Psoas muscle (tissue), 8 donors: ENCODE data around the gene TIMM44. TPM values are rescaled to one million over a fixed set of nuclear protein-coding genes. Genes with fewer than 3 reads are reported as not detected.

Source experiments
- ATAC-seq, 4 donors: fragments of 200-7000 bp; cut with Tn5 transposase; one replicate each; pipeline ENCODE4 v1.9.1; 2020; ENCODE audit warnings: moderate library complexity in 3 of 4, mild to moderate bottlenecking in 2 of 4
- DNase-seq, 2 donors: peaks; one replicate each; pipeline ENCODE4 v3.0.0-alpha.2; 2020
- H3K27ac ChIP-seq: fragments of 200-600 bp; one replicate; pipeline ENCODE4 v1.8.0; 2022
- H3K27me3 ChIP-seq, 3 donors: fragments of 200-600 bp in 1 of 3; one replicate each; pipeline versions ENCODE4 v1.6.1 to v1.8.0; 2013 to 2022; ENCODE audit warnings: low read length in 2 of 3, mild to moderate bottlenecking in 2 of 3, moderate library complexity in 1 of 3; ENCODE audit not compliant: insufficient read depth in 3 of 3
- H3K36me3 ChIP-seq, 2 donors: fragments of 200-600 bp in 1 of 2; one replicate each; pipeline versions ENCODE4 v1.6.1 to v1.8.0; 2013 to 2022; ENCODE audit warnings: low read depth in 1 of 2, mild to moderate bottlenecking in 1 of 2, moderate library complexity in 1 of 2; ENCODE audit not compliant: insufficient read depth in 1 of 2
- H3K4me1 ChIP-seq: fragments of 200-600 bp; one replicate; pipeline ENCODE4 v1.8.0; 2022
- H3K4me3 ChIP-seq: fragments of 200-600 bp; one replicate; pipeline ENCODE4 v1.8.0; 2022; ENCODE audit warnings: mild to moderate bottlenecking
- H3K9me3 ChIP-seq: fragments of 200-600 bp; one replicate; pipeline ENCODE4 v1.8.0; 2022
- CTCF ChIP-seq: fragments of 200-600 bp; IDR thresholded peaks from one replicate; pipeline ENCODE4 v1.8.0; 2022; ENCODE audit warnings: antibody characterized with exemption
- WGBS, 3 donors: extraction: QIAGEN DNeasy Blood & Tissue Kit; methylation state at CpG; one replicate each; pipeline versions ENCODE4 v1.1.6 to v1.1.7; 2013; 5-methylcytosine and 5-hydroxymethylcytosine counted together
- intact Hi-C, 2 donors: fragments of 100-400 bp; cut with DNase I; formaldehyde crosslinking; loops; one replicate each; pipeline versions ENCODE4 v1.11.0 to v1.14.2; 2022
- long read RNA-seq, 2 donors: library from polyadenylated mRNA; unstranded; transcript quantifications; one replicate each; pipeline ENCODE4 v2.0.0, GENCODE V29; 2021
- polyA plus RNA-seq, 3 donors: library from polyadenylated mRNA; stranded (reverse); fragments of 200-250 nt; gene quantifications; one replicate each; pipeline ENCODE4 v1.2.3, GENCODE V29; 2013
- total RNA-seq, 4 donors: library from RNA; stranded (reverse); fragmentation: NEBNext Ultra II Directional in 2 of 4; extraction: Animal tissue kit (Norgen Biotek cat#: 25700) in 2 of 4; gene quantifications; one replicate each; pipeline versions ENCODE4 v1.2.1 to v1.2.4, GENCODE V29; 2021 to 2023
- donor health status: healthy with polysubstance abuse.
- donor health status: DM: no; HTN: no; CAD: no; lungs with moderate emphysema.
- donor health status: Bipolar disorder and iron deficiency.
- donor health status: healthy.
- donor health status: DM: yes; HTN: yes; CAD: no.
- donor health status: DM: no; HTN: no; CAD: no.
- donor health status: DM: no; HTN: no; CAD: no.
- donor health status: DM: yes; HTN: yes; CAD: no.

TIMM44 gene
- total RNA-seq (10 to 100 TPM; 67.0 to 95.8 (median 80.0) TPM), polyA plus RNA-seq (100 to 1,000 TPM in 2 of 3 donors, 10 to 100 TPM in 1; 95.1 to 173 (median 119) TPM)
- long read RNA-seq, donor 1, transcript TIMM44-201 (13 exons, 2,075 nt): major isoform, 48 of 64 reads
- long read RNA-seq, donor 1, partial matches to known transcripts: 6 of 64 reads
- long read RNA-seq, donor 1, other reads (novel, unspliced or antisense): 7 of 64 reads
- long read RNA-seq, donor 2, transcript TIMM44-201 (13 exons, 2,075 nt): major isoform, 95 of 121 reads
- long read RNA-seq, donor 2, transcript TIMM44-203 (13 exons, 1,797 nt): minor isoform, 5 of 121 reads
- long read RNA-seq, donor 2, partial matches to known transcripts: 12 of 121 reads
- long read RNA-seq, donor 2, other reads (novel, unspliced or antisense): 5 of 121 reads

GRCh38 chr19:7943444-7944176 lies at the start of gene TIMM44:
Gene TIMM44 (minus strand): TSS chr19:7943666. CDS start chr19:7943651, 15 bp downstream.
- WGBS, 3 donors: 0% methylated on average over 48 to 56 of the region's 56 CpGs
- Histone ChIP-seq H3K27ac (peak within 1 kb of the TSS; percentile 99), H3K27me3 (no peaks in the 10 kb centered on the region), H3K9me3 (no peaks in the 10 kb centered on the region), H3K4me3 (peak within 1 kb of the TSS; percentile 99), H3K4me1 (peaks cover 17% of the 10 kb centered on the region), H3K36me3 (peaks cover 0 to 43% of the 10 kb centered on the region in 2 donors)
- peak; percentile 97 to 98 (median 98) for ATAC-seq
- intact Hi-C loops: loop anchor here (1.0 to 2.0 kb wide), 2 partner anchors 60 to 309 kb away; no protein-coding TSS in a partner anchor
- TF ChIP-seq CTCF: no peak
- peak; percentile 99 to 100 for DNase-seq

- peaks cover 31% of the 10 kb centered on the region for H3K4me1 ChIP-seq
- intact Hi-C loops: no loop called here
- no peak overlapping the region for H3K4me3 ChIP-seq
- no peak for DNase-seq
- no peaks in the 10 kb centered on the region for H3K27me3 ChIP-seq
- H3K27ac ChIP-seq: peak overlapping the region; percentile 69
- no peak for ATAC-seq
- peaks cover 4 to 37% of the 10 kb centered on the region in 2 donors for H3K36me3 ChIP-seq
- TF ChIP-seq CTCF: no peak
- 73 to 76% (median 75%) methylated on average over 10 of the region's 10 CpGs for WGBS, 3 donors
- no peaks in the 10 kb centered on the region for H3K9me3 ChIP-seq
Measured at GRCh38 chr19:7992575-7992974, 49.1 kb upstream of the TIMM44 start.

GRCh38 chr19:7989071-7989575 lies 45.7 kb upstream of the TIMM44 start:
- Histone ChIP-seq H3K36me3 (peaks cover 4 to 51% of the 10 kb centered on the region in 2 donors), H3K9me3 (no peaks in the 10 kb centered on the region), H3K4me3 (no peak overlapping the region), H3K27me3 (no peaks in the 10 kb centered on the region), H3K27ac (no peak overlapping the region), H3K4me1 (peaks cover 41% of the 10 kb centered on the region)
- 91 to 93% (median 92%) methylated on average over 12 of the region's 12 CpGs for WGBS, 3 donors
- no peak for ATAC-seq
- intact Hi-C loops: no loop called here
- no peak for DNase-seq
- no peak for TF ChIP-seq CTCF

GRCh38 chr19:7988307-7988706 lies 44.8 kb upstream of the TIMM44 start:
- 62 to 71% (median 63%) methylated on average over 5 of the region's 5 CpGs for WGBS, 3 donors
- no peak for TF ChIP-seq CTCF
- Histone ChIP-seq H3K9me3 (no peaks in the 10 kb centered on the region), H3K4me1 (peaks cover 39% of the 10 kb centered on the region), H3K27me3 (no peaks in the 10 kb centered on the region), H3K27ac (no peak overlapping the region), H3K36me3 (peaks cover 4 to 59% of the 10 kb centered on the region in 2 donors), H3K4me3 (no peak overlapping the region)
- ATAC-seq (peak; percentile 17 to 48 (median 28)), DNase-seq (no peak)
- intact Hi-C loops: no loop called here
